ENCODE data around the gene SAPCD2.

SAPCD2 gene

GRCh38 chr9:137114613-137115393 lies 44.4 kb upstream of the SAPCD2 start, which contains the start of gene DPP7:
Gene DPP7, minus strand, starts transcription at chr9:137114733. Its CDS starts 20 bp downstream, at chr9:137114713.
- DNase-seq (ENCODE audit: extremely low read depth, insufficient read length) = peak; percentile 86
- no peak for TF ChIP-seq CTCF (IDR thresholded peaks at IDR 0.05; ENCODE audit: insufficient read depth, low read length, poor library complexity, severe bottlenecking)
- H3K27me3 ChIP-seq (replicated peaks; ENCODE audit: control insufficient read depth, insufficient read depth, low read length) = no peaks in the 10 kb centered on the region
- peak within 1 kb of the TSS; percentile 73 for H3K4me3 ChIP-seq (replicated peaks; ENCODE audit: low read depth, low read length)
- H3K36me3 ChIP-seq (ENCODE audit: control insufficient read depth, insufficient read depth, low read length) = peaks cover 18% of the 10 kb centered on the region

DNA sequence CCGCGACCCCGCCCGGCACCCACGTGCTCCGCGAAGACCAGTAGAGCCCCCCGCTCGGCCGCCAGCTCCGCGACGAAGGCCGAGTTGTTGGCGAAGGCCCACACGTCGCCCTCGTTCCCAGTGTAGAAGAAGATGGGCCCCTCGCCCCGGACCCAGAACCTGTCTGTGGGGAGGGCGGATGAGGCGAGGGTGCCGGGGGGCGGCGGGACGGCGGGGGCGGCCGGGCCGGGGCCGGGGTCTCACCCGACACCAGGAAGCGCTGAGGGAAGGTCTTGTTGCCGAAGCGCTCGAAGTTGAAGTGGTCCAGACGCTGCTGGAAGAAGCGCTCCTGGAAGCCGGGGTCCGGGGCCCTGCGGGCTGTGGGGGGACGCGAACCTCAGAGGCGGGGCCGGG lies 43.9 kb upstream of the SAPCD2 start:
- no peak for TF ChIP-seq CTCF (IDR thresholded peaks at IDR 0.05; ENCODE audit: insufficient read depth, low read length, poor library complexity, severe bottlenecking)
- H3K4me3 ChIP-seq (replicated peaks; ENCODE audit: low read depth, low read length) = peak overlapping the region; percentile 73
- H3K36me3 ChIP-seq (ENCODE audit: control insufficient read depth, insufficient read depth, low read length) = peaks cover 22% of the 10 kb centered on the region
- DNase-seq (ENCODE audit: extremely low read depth, insufficient read length) = no peak
- H3K27me3 ChIP-seq (replicated peaks; ENCODE audit: control insufficient read depth, insufficient read depth, low read length) = no peaks in the 10 kb centered on the region

DNA sequence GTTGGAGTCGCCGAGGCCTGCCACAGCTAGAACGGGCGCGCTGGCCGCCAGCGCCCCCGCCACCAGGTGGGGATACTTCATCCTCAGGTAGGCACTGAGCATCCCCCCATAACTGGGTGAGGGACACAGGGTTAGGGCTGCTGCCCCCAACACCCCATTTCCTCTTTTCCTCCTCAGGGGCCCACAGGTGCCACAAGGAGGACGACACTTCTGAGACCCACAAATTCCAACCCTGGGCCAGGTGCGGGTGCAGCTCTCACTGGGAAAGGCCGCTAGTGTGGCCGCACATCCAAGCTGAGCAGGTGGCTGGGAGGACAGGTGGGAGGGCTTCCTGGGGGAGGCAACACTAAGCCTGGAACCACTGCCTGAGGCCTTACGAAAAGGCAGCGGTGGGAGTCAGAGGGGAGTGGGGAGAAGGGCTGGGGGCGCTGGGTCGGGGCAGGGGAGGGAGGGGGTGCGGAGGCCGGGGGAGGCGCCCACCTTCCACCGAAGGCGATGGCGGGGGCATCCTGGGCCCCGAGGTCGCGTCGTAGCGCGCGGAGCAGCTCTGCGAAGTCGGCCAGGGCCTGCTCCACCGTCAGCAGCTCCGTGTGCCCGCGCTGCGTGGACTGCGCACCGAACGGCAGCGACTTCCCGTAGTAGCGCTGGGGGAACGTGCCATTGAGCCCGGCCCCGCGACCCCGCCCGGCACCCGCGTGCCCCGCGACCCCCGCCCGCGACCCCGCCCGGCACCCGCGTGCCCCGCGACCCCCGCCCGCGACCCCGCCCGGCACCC lies 43.2 kb upstream of the SAPCD2 start:
- H3K27me3 ChIP-seq (replicated peaks; ENCODE audit: control insufficient read depth, insufficient read depth, low read length) = no peaks in the 10 kb centered on the region
- DNase-seq (ENCODE audit: extremely low read depth, insufficient read length) = no peak
- peaks cover 27% of the 10 kb centered on the region for H3K36me3 ChIP-seq (ENCODE audit: control insufficient read depth, insufficient read depth, low read length)
- H3K4me3 ChIP-seq (replicated peaks; ENCODE audit: low read depth, low read length) = peak overlapping the region; percentile 61
- no peak for TF ChIP-seq CTCF (IDR thresholded peaks at IDR 0.05; ENCODE audit: insufficient read depth, low read length, poor library complexity, severe bottlenecking)

- no peak for DNase-seq (ENCODE audit: extremely low read depth, insufficient read length)
- no peak for TF ChIP-seq CTCF (IDR thresholded peaks at IDR 0.05; ENCODE audit: insufficient read depth, low read length, poor library complexity, severe bottlenecking)
- Histone ChIP-seq H3K4me3 (replicated peaks; ENCODE audit: low read depth, low read length) (no peak overlapping the region), H3K27me3 (replicated peaks; ENCODE audit: control insufficient read depth, insufficient read depth, low read length) (no peaks in the 10 kb centered on the region), H3K36me3 (ENCODE audit: control insufficient read depth, insufficient read depth, low read length) (peaks cover 31% of the 10 kb centered on the region)
These were observed 42.4 kb upstream of the SAPCD2 start for GRCh38 chr9:137112564-137113384.

GRCh38 chr9:137111788-137112563 lies 41.6 kb upstream of the SAPCD2 start:
- H3K36me3 ChIP-seq (ENCODE audit: control insufficient read depth, insufficient read depth, low read length) = peaks cover 33% of the 10 kb centered on the region
- DNase-seq (ENCODE audit: extremely low read depth, insufficient read length) = no peak
- TF ChIP-seq CTCF (IDR thresholded peaks at IDR 0.05; ENCODE audit: insufficient read depth, low read length, poor library complexity, severe bottlenecking) = no peak
- H3K27me3 ChIP-seq (replicated peaks; ENCODE audit: control insufficient read depth, insufficient read depth, low read length) = no peaks in the 10 kb centered on the region
- no peak overlapping the region for H3K4me3 ChIP-seq (replicated peaks; ENCODE audit: low read depth, low read length)
